A673 (cell line): ENCODE data around the gene GALNT13. TPM values are rescaled to one million over a fixed set of nuclear protein-coding genes. Genes with fewer than 3 reads are reported as not detected.

Source experiments
- BruUV-seq: library from RNA; stranded (reverse); fragments of 400-500 nt; replicated peaks from 2 replicates; lab custom pipeline; 2021; lab: Mats Ljungman, UMichigan
- CTCF ChIA-PET: fragments of 300-600 bp; sonication (Branson Sonifier 250); formaldehyde crosslinking; loops from one replicate; lab custom pipeline; 2022; ENCODE audit warnings: antibody characterized with exemption; lab: Charles Lee
- POLR2A ChIA-PET: fragments of 300-600 bp; sonication (Branson Sonifier 250); formaldehyde crosslinking; loops from one replicate; lab custom pipeline; 2022; ENCODE audit warnings: antibody characterized with exemption; ENCODE audit not compliant: low non-redundant PET; lab: Charles Lee
- DNase-seq: peaks from one replicate; pipeline ENCODE4 v3.0.0-alpha.2; 2015; ENCODE audit warnings: low spot score
- H3K27ac ChIP-seq: fragments of 200-600 bp; sonication (generic); 2 replicates; pipeline ENCODE4 v1.5.1; 2016; ENCODE audit warnings: mixed run types, low read depth, mild to moderate bottlenecking, mixed read lengths, antibody characterized with exemption, low read length; ENCODE audit not compliant: poor library complexity, severe bottlenecking
- H3K27me3 ChIP-seq: fragments of 200-600 bp; sonication (generic); replicated peaks from 2 replicates; pipeline ENCODE4 v1.6.1; 2017; ENCODE audit warnings: mixed run types, low read depth, mild to moderate bottlenecking, mixed read lengths, antibody characterized with exemption, low read length; ENCODE audit not compliant: insufficient read depth, poor library complexity
- H3K36me3 ChIP-seq: fragments of 200-600 bp; sonication (generic); 2 replicates; pipeline ENCODE4 v1.6.1; 2016; ENCODE audit warnings: mixed run types, mild to moderate bottlenecking, mixed read lengths, antibody characterized with exemption, low read length; ENCODE audit not compliant: insufficient read depth, poor library complexity, severe bottlenecking
- H3K4me1 ChIP-seq: fragments of 200-600 bp; sonication (generic); 2 replicates; pipeline ENCODE4 v1.6.1; 2017; ENCODE audit warnings: mixed run types, mild to moderate bottlenecking, mixed read lengths, antibody characterized with exemption, low read length; ENCODE audit not compliant: insufficient read depth, poor library complexity, severe bottlenecking
- H3K4me3 ChIP-seq: fragments of 200-600 bp; sonication (generic); 2 replicates; pipeline ENCODE4 v1.5.1; 2016; ENCODE audit warnings: low read depth, mixed run types, mild to moderate bottlenecking, mixed read lengths, low read length; ENCODE audit not compliant: poor library complexity, severe bottlenecking
- H3K9me3 ChIP-seq: fragments of 200-600 bp; sonication (generic); 2 replicates; pipeline ENCODE4 v1.6.1; 2016; ENCODE audit warnings: mixed run types, low read depth, mild to moderate bottlenecking, mixed read lengths, antibody characterized with exemption, low read length; ENCODE audit not compliant: poor library complexity, severe bottlenecking
- EZH2 ChIP-seq: fragments of 200-600 bp; sonication (generic); IDR thresholded peaks from 2 replicates; pipeline ENCODE4 v1.6.1; 2017; ENCODE audit warnings: borderline replicate concordance, low read depth, mild to moderate bottlenecking, mixed read lengths, antibody characterized with exemption, low read length; ENCODE audit not compliant: poor library complexity, severe bottlenecking
- intact Hi-C: fragments of 100-400 bp; cut with micrococcal nuclease; formaldehyde crosslinking; loops from one replicate; pipeline ENCODE4 v1.10.0; 2022; ENCODE audit not compliant: unreplicated experiment
- total RNA-seq: library from RNA; stranded (reverse); gene quantifications from 2 replicates; pipeline ENCODE4 v1.2.3, GENCODE V29; 2021
- TF ChIP-seq, protein P1 (sequence below): fragments of 300-800, 200-600 bp; sonication (generic); conservative IDR thresholded peaks from 2 replicates; pipeline ENCODE4 v1.5.1; 2017; ENCODE audit warnings: low read depth, mild to moderate bottlenecking, antibody characterized with exemption, low read length, moderate library complexity, mixed read lengths

The GALNT13 gene
- total RNA-seq, 1 experiment from 2014 or later = not detected

- no peak for DNase-seq
- Histone ChIP-seq H3K27ac (no peak overlapping the region), H3K9me3 (no peaks in the 10 kb centered on the region), H3K36me3 (no peaks in the 10 kb centered on the region), H3K4me1 (no peaks in the 10 kb centered on the region), H3K4me3 (no peak overlapping the region), H3K27me3 (no peaks in the 10 kb centered on the region)
- CTCF ChIA-PET = no interaction called here
- no TSS peak for BruUV-seq
- intact Hi-C loops = no loop called here
- POLR2A ChIA-PET = no interaction called here
- TF ChIP-seq EZH2 = no peak
- TF ChIP-seq, protein P1, sequence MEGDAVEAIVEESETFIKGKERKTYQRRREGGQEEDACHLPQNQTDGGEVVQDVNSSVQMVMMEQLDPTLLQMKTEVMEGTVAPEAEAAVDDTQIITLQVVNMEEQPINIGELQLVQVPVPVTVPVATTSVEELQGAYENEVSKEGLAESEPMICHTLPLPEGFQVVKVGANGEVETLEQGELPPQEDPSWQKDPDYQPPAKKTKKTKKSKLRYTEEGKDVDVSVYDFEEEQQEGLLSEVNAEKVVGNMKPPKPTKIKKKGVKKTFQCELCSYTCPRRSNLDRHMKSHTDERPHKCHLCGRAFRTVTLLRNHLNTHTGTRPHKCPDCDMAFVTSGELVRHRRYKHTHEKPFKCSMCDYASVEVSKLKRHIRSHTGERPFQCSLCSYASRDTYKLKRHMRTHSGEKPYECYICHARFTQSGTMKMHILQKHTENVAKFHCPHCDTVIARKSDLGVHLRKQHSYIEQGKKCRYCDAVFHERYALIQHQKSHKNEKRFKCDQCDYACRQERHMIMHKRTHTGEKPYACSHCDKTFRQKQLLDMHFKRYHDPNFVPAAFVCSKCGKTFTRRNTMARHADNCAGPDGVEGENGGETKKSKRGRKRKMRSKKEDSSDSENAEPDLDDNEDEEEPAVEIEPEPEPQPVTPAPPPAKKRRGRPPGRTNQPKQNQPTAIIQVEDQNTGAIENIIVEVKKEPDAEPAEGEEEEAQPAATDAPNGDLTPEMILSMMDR = no peak
Measured at GRCh38 chr2:154015233-154015632, 143.5 kb downstream of the GALNT13 start.

DNA sequence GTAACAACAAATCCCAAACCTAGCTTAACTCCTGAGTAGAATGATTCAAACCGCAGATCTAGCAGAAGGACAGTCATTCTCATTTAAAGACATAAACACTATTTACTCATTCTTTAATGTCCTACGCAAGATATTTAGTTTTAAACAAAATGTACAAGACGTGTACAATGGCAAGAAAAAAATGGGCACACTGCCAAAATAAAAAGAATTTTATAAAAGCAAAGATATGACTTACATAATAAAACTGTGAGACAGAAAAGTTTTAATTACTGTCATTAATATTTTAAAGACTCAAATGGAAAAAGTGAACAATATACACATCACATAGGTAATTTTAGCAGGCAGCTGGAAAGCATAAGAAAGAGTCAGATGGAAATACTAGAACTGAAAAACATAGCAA lies 157.8 kb downstream of the GALNT13 start:
- Histone ChIP-seq H3K9me3 (no peaks in the 10 kb centered on the region), H3K4me3 (no peak overlapping the region), H3K4me1 (no peaks in the 10 kb centered on the region), H3K27ac (no peak overlapping the region), H3K36me3 (no peaks in the 10 kb centered on the region), H3K27me3 (no peaks in the 10 kb centered on the region)
- BruUV-seq = no TSS peak
- DNase-seq = no peak
- TF ChIP-seq, protein P1 = no peak
- no peak for TF ChIP-seq EZH2
- CTCF ChIA-PET = no interaction called here
- intact Hi-C loops = no loop called here
- POLR2A ChIA-PET = no interaction called here

DNA sequence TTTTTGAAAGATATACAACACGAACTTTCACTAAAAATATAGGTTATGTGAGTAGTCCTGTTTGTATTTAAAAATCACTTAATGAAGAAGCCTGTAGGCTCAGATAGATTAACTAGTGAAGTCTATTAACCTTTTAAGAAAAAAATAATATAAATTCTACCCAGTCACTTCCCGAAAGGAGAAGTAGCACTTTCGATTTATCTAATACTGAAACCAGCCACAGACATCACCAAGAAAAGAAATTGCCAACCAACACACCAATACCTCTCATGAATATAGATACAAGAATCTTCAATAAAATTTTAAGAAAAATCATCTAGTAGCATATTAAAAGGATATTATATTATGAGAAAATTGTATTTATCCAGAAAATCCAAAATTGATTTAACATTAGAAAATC lies 160.5 kb downstream of the GALNT13 start:
- Histone ChIP-seq H3K9me3 (no peaks in the 10 kb centered on the region), H3K4me1 (no peaks in the 10 kb centered on the region), H3K27me3 (no peaks in the 10 kb centered on the region), H3K4me3 (no peak overlapping the region), H3K36me3 (no peaks in the 10 kb centered on the region), H3K27ac (no peak overlapping the region)
- BruUV-seq = no TSS peak
- TF ChIP-seq, protein P1 = no peak
- no peak for TF ChIP-seq EZH2
- intact Hi-C loops = no loop called here
- ChIA-PET POLR2A (no interaction called here), CTCF (no interaction called here)
- DNase-seq = no peak
